ENCODE measurements around the gene KLHL7. TPM values are rescaled to one million over a fixed set of nuclear protein-coding genes. Genes with fewer than 3 reads are reported as not detected.
"Not testable (repeated sequence)": the region's sequence is repeated elsewhere in the genome, so short reads cannot be mapped to it uniquely, and the experiment has no call there.

KLHL7 gene
- polyA plus RNA-seq, 1 donor from 2014 or later: 198 TPM

DNA sequence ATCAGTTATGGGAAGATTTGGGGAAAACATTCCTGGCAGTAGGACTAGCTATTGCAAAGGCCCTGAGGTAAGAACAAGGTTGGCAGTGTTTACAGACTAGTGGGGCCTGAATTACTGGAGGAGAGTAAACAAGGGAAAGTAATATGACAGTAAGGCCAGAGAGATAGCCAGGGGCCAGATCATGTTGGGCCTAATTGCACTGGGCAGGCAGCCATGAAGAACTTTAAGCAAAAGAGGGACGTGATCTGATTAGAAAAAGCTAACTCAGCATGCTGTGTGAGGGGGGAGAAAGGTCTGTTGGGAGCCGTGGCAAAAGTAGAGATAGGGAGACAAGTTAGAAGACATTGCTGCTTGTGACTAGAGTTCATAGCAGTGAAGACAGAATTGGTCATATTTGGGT, 85.4 kb downstream of the KLHL7 start:
- no peaks in the 10 kb centered on the region for H3F3A ChIP-seq (ENCODE audit: insufficient read depth, low read length, poor library complexity, severe bottlenecking)
- H3K4me3 ChIP-seq (ENCODE audit: low read length): no peak overlapping the region
- no peak overlapping the region for H2AFZ ChIP-seq (ENCODE audit: low read depth, low read length)
- no peaks in the 10 kb centered on the region for H3K9me2 ChIP-seq (ENCODE audit: insufficient read depth, low read length)
- no peaks in the 10 kb centered on the region for H3K9me3 ChIP-seq (ENCODE audit: low read length)
- TF ChIP-seq EP300 (conservative IDR thresholded peaks at IDR 0.05; ENCODE audit: poor library complexity, severe bottlenecking): no peak
- H3K9ac ChIP-seq (ENCODE audit: low read length): no peak overlapping the region
- H3K4me2 ChIP-seq (ENCODE audit: low read length): no peak overlapping the region
- H3K79me2 ChIP-seq (replicated peaks; ENCODE audit: insufficient read depth, low read length): peaks cover 11% of the 10 kb centered on the region
- H3K27ac ChIP-seq (ENCODE audit: low read length): no peak overlapping the region
- H3K27me3 ChIP-seq (ENCODE audit: insufficient read depth, low read depth, low read length): no peaks in the 10 kb centered on the region
- H3K36me3 ChIP-seq (ENCODE audit: insufficient read depth, low read length): no peaks in the 10 kb centered on the region
- H4K20me1 ChIP-seq (ENCODE audit: insufficient read depth): no peaks in the 10 kb centered on the region

DNA sequence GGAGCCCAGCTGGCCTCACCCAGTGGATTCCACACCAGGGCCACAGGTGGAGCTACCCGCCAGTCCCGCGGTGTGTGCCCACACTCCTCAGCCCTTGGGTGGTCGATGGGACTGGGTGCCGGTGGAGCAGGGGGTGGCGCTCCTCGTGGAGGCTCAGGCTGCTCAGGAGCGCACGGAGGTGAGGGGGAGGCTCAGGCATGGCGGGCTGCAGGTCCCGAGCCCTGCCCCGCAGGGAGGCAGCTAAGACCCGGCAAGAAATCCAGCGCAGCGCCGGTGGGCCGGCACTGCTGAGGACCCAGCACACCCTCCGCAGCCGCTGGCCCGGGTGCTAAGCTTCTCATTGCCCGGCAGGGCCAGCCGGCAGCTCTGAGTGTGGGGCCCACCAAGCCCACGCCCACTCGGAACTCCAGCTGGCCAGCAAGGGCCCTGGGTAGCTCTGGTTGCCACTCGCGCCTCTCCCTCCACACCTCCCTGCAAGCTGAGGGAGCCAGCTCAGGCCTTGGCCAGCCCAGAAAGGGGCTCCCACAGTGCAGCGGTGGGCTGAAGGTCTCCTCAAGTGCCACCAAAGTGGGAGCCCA, 88.2 kb downstream of the KLHL7 start:
- H3K9me3 ChIP-seq (ENCODE audit: low read length); H2AFZ ChIP-seq (ENCODE audit: low read depth, low read length); H3K79me2 ChIP-seq (replicated peaks; ENCODE audit: insufficient read depth, low read length); H3K9ac ChIP-seq (ENCODE audit: low read length); H4K20me1 ChIP-seq (ENCODE audit: insufficient read depth); H3K27me3 ChIP-seq (ENCODE audit: insufficient read depth, low read depth, low read length); H3K9me2 ChIP-seq (ENCODE audit: insufficient read depth, low read length); H3F3A ChIP-seq (ENCODE audit: insufficient read depth, low read length, poor library complexity, severe bottlenecking); H3K36me3 ChIP-seq (ENCODE audit: insufficient read depth, low read length); H3K27ac ChIP-seq (ENCODE audit: low read length); H3K4me2 ChIP-seq (ENCODE audit: low read length); H3K4me3 ChIP-seq (ENCODE audit: low read length): not testable (repeated sequence)

GRCh38 chr7:23196306-23196705, 90.7 kb downstream of the KLHL7 start:
- Histone ChIP-seq H3K36me3 (ENCODE audit: insufficient read depth, low read length) (no peaks in the 10 kb centered on the region), H2AFZ (ENCODE audit: low read depth, low read length) (no peak overlapping the region), H3K27me3 (ENCODE audit: insufficient read depth, low read depth, low read length) (no peaks in the 10 kb centered on the region), H3K9ac (ENCODE audit: low read length) (no peak overlapping the region), H3K9me3 (ENCODE audit: low read length) (no peaks in the 10 kb centered on the region), H3F3A (ENCODE audit: insufficient read depth, low read length, poor library complexity, severe bottlenecking) (no peaks in the 10 kb centered on the region), H3K27ac (ENCODE audit: low read length) (no peak overlapping the region), H3K79me2 (replicated peaks; ENCODE audit: insufficient read depth, low read length) (no peaks in the 10 kb centered on the region), H3K9me2 (ENCODE audit: insufficient read depth, low read length) (no peaks in the 10 kb centered on the region), H3K4me2 (ENCODE audit: low read length) (no peak overlapping the region), H3K4me3 (ENCODE audit: low read length) (no peak overlapping the region), H4K20me1 (ENCODE audit: insufficient read depth) (no peaks in the 10 kb centered on the region)
- TF ChIP-seq TAF1 (IDR thresholded peaks at IDR 0.05; ENCODE audit: low read depth) (no peak), EZH2 (IDR thresholded peaks at IDR 0.05; ENCODE audit: borderline replicate concordance, insufficient read depth, low read length, poor library complexity, severe bottlenecking) (no peak), CTCF (IDR thresholded peaks at IDR 0.05; ENCODE audit: poor library complexity, severe bottlenecking) (no peak), EP300 (conservative IDR thresholded peaks at IDR 0.05; ENCODE audit: poor library complexity, severe bottlenecking) (no peak), RAD21 (conservative IDR thresholded peaks at IDR 0.05) (no peak), SMC3 (conservative IDR thresholded peaks at IDR 0.05; ENCODE audit: poor library complexity) (no peak), MXI1 (conservative IDR thresholded peaks at IDR 0.05; ENCODE audit: poor library complexity, severe bottlenecking) (no peak), REST (IDR thresholded peaks at IDR 0.05; ENCODE audit: borderline replicate concordance) (no peak), POLR2AphosphoS5 (IDR thresholded peaks at IDR 0.05) (no peak)

- not testable (repeated sequence) for H3K9me3 ChIP-seq (ENCODE audit: low read length); H4K20me1 ChIP-seq (ENCODE audit: insufficient read depth); H3F3A ChIP-seq (ENCODE audit: insufficient read depth, low read length, poor library complexity, severe bottlenecking); H2AFZ ChIP-seq (ENCODE audit: low read depth, low read length); H3K4me2 ChIP-seq (ENCODE audit: low read length); H3K36me3 ChIP-seq (ENCODE audit: insufficient read depth, low read length); H3K27ac ChIP-seq (ENCODE audit: low read length); H3K4me3 ChIP-seq (ENCODE audit: low read length); H3K79me2 ChIP-seq (replicated peaks; ENCODE audit: insufficient read depth, low read length); H3K27me3 ChIP-seq (ENCODE audit: insufficient read depth, low read depth, low read length); H3K9ac ChIP-seq (ENCODE audit: low read length); H3K9me2 ChIP-seq (ENCODE audit: insufficient read depth, low read length)
Measured at GRCh38 chr7:23197745-23198144, 92.2 kb downstream of the KLHL7 start.

All from neural cell (in vitro differentiated cells).